OCI-LY3 (cell line): ENCODE data around the gene CACNA2D3.

ENCODE experiments used
- EZH2phosphoT487 ChIP-seq: fragments of 200-600 bp; shearing (Covaris generic); IDR thresholded peaks from 2 replicates; pipeline ENCODE4 v1.6.1; 2018; ENCODE audit warnings: antibody characterized with exemption, mixed run types, low read depth
- TF ChIP-seq, protein P1 (sequence below): fragments of 200-600, 300-600 bp; sonication (generic); IDR thresholded peaks from 2 replicates; pipeline ENCODE4 v1.5.1; 2014; ENCODE audit warnings: antibody characterized with exemption, low read length, low read depth

DNA sequence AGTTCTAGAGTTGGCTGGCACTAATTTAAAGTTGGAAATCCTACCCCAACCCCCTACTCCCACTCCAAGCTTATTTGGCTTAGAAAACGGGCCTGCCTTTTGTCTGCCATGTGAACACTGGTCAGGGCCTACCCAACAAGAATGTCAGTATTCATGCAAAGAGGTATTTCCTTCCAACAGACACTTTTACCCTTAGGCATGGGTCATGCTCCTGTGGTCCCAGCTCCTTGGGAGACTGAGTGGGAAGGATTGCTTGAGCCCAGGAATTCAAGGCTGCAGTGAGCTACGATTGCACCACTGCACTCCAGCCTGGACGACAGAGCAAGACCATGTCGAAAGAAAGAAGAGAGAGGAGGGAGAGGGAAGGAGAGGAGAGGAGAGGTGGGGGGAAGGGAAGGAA is 943.0 kb downstream of the CACNA2D3 start:
- TF ChIP-seq, protein P1, sequence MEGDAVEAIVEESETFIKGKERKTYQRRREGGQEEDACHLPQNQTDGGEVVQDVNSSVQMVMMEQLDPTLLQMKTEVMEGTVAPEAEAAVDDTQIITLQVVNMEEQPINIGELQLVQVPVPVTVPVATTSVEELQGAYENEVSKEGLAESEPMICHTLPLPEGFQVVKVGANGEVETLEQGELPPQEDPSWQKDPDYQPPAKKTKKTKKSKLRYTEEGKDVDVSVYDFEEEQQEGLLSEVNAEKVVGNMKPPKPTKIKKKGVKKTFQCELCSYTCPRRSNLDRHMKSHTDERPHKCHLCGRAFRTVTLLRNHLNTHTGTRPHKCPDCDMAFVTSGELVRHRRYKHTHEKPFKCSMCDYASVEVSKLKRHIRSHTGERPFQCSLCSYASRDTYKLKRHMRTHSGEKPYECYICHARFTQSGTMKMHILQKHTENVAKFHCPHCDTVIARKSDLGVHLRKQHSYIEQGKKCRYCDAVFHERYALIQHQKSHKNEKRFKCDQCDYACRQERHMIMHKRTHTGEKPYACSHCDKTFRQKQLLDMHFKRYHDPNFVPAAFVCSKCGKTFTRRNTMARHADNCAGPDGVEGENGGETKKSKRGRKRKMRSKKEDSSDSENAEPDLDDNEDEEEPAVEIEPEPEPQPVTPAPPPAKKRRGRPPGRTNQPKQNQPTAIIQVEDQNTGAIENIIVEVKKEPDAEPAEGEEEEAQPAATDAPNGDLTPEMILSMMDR = no peak
- TF ChIP-seq EZH2phosphoT487 = no peak
